ENCODE measurements around the gene CHRNA5.

Gene CHRNA5

GRCh38 chr15:78629031-78629715 is 63.9 kb downstream of the CHRNA5 start:
- TF ChIP-seq CTCF (conservative IDR thresholded peaks at IDR 0.05), result no peak
- no peak overlapping the region for H3K27ac ChIP-seq

- no peak overlapping the region for H3K27ac ChIP-seq
- no peak for TF ChIP-seq CTCF (conservative IDR thresholded peaks at IDR 0.05)
Measured at GRCh38 chr15:78629716-78630065, 64.4 kb downstream of the CHRNA5 start.

- H3K27ac ChIP-seq, result no peak overlapping the region
- no peak for TF ChIP-seq CTCF (conservative IDR thresholded peaks at IDR 0.05)
Measured at GRCh38 chr15:78630886-78631633, 65.7 kb downstream of the CHRNA5 start.

GRCh38 chr15:78633348-78633747 is 68.0 kb downstream of the CHRNA5 start:
- H3K27ac ChIP-seq, result no peak overlapping the region
- TF ChIP-seq CTCF (conservative IDR thresholded peaks at IDR 0.05), result no peak

GRCh38 chr15:78634210-78635145 is 69.2 kb downstream of the CHRNA5 start:
- H3K27ac ChIP-seq, result no peak overlapping the region
- TF ChIP-seq CTCF (conservative IDR thresholded peaks at IDR 0.05), result no peak

GRCh38 chr15:78635346-78635745 is 70.0 kb downstream of the CHRNA5 start:
- no peak overlapping the region for H3K27ac ChIP-seq
- no peak for TF ChIP-seq CTCF (conservative IDR thresholded peaks at IDR 0.05)

GRCh38 chr15:78636378-78636859 is 71.1 kb downstream of the CHRNA5 start:
- TF ChIP-seq CTCF (conservative IDR thresholded peaks at IDR 0.05), result no peak
- H3K27ac ChIP-seq, result no peak overlapping the region

Measured in VCaP (cell line).